ENCODE data around the gene LARGE2. TPM values are rescaled to one million over a fixed set of nuclear protein-coding genes. Genes with fewer than 3 reads are reported as not detected.

LARGE2 gene
- total RNA-seq, 6 experiments from 2014 or later, result 0.43 to 3.5 (median 2.4) TPM

- TF ChIP-seq CTCF (IDR thresholded peaks at IDR 0.05), result no peak
- TF ChIP-seq POLR2A (IDR thresholded peaks at IDR 0.05), result no peak
- Histone ChIP-seq H3K27me3 (no peaks in the 10 kb centered on the region), H3K4me3 (no peak overlapping the region), H3K9me3 (no peaks in the 10 kb centered on the region), H3K36me3 (peaks cover 0 to 17% (median 0%) of the 10 kb centered on the region in 4 donors), H3K4me1 (peaks cover 0 to 8% (median 0%) of the 10 kb centered on the region in 4 donors), H3K27ac (no peak overlapping the region)
- intact Hi-C loops (cut with DNase I), result no loop called here
- no peak for DNase-seq
- no peak for ATAC-seq
- WGBS (ENCODE audit: insufficient coverage, low coverage, low lambda C conversion rate, missing lambda C conversion rate), result 87% methylated on average over 3 of the region's 4 CpGs
These were observed 18.8 kb downstream of the LARGE2 start for GRCh38 chr11:45941285-45941684.

DNA sequence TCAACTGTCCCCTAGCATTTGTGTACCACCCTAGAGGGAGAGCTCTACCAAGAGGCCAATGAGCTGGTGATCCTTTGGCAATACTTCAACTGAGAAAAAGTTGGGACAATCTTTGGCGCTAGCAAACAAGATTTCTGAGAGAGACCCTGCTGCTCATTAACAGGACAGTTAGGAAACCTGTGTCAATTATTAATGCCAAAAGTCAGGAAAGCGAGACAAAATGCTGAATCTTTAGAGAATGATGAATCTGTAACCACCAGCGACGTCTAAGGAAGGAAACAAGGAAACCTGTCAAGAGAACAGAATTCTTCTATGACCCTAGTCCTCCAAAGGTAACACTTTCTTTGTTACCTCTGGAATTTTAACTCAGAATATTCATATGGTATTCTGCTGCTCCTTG is 19.9 kb downstream of the LARGE2 start:
- TF ChIP-seq POLR2A (IDR thresholded peaks at IDR 0.05), result no peak
- no peak for TF ChIP-seq CTCF (IDR thresholded peaks at IDR 0.05)
- intact Hi-C loops (cut with DNase I), result no loop called here
- no peaks in the 10 kb centered on the region for H3K27me3 ChIP-seq
- 13% methylated on average over 4 of the region's 4 CpGs for WGBS (ENCODE audit: insufficient coverage, low coverage, low lambda C conversion rate, missing lambda C conversion rate)
- H3K36me3 ChIP-seq, result peaks cover 0 to 13% (median 0%) of the 10 kb centered on the region in 4 donors
- ATAC-seq (peak in 2 of 4 donors; percentile 25 to 53), DNase-seq (no peak)
- H3K9me3 ChIP-seq, result no peaks in the 10 kb centered on the region
- H3K27ac ChIP-seq, result no peak overlapping the region
- H3K4me3 ChIP-seq, result no peak overlapping the region
- H3K4me1 ChIP-seq, result peaks cover 0 to 8% (median 0%) of the 10 kb centered on the region in 4 donors

DNA sequence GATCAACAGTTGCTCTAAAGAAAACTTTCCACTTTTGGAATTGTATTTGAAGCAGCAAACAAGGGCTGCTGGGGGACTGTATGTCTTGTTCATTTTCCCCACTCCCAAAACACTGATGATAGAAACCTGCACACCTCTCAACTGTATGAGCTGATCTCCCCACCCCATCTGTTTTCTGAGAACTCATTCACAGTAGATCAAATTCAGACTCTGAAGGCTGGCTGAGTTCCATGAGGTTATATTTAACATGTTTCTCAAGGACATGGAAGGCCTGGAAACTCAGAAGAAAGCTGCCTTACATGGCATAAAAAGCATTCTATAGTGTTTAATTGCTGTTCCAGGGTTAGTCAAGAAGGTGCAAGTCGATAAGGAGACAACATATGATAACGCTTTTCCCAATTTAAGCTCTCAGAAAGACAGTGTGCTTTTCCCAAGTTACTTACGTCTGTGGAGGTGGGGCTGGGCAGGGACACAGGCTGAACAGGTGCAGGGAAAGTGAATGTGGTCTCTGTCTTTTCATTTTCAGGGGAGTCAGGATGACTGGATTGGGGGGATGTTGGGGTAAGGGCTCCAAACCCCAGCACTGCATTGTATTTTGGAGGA is 23.0 kb downstream of the LARGE2 start:
- Histone ChIP-seq H3K9me3 (no peaks in the 10 kb centered on the region), H3K36me3 (peaks cover 0 to 26% (median 6%) of the 10 kb centered on the region in 4 donors), H3K4me3 (no peak overlapping the region), H3K27ac (no peak overlapping the region), H3K4me1 (peaks cover 0 to 8% (median 0%) of the 10 kb centered on the region in 4 donors), H3K27me3 (no peaks in the 10 kb centered on the region)
- DNase-seq, result no peak
- WGBS (ENCODE audit: insufficient coverage, low coverage, low lambda C conversion rate, missing lambda C conversion rate), result 86% methylated on average over 3 of the region's 3 CpGs
- no peak for TF ChIP-seq POLR2A (IDR thresholded peaks at IDR 0.05)
- TF ChIP-seq CTCF (IDR thresholded peaks at IDR 0.05), result no peak
- intact Hi-C loops (cut with DNase I), result no loop called here
- no peak for ATAC-seq

GRCh38 chr11:45947885-45948284 is 25.4 kb downstream of the LARGE2 start:
- H3K36me3 ChIP-seq, result peaks cover 0 to 26% (median 6%) of the 10 kb centered on the region in 4 donors
- no peak overlapping the region for H3K4me3 ChIP-seq
- H3K27me3 ChIP-seq, result no peaks in the 10 kb centered on the region
- no peak for DNase-seq
- no peak for ATAC-seq
- WGBS (ENCODE audit: insufficient coverage, low coverage, low lambda C conversion rate, missing lambda C conversion rate), result 100% methylated on average over 1 of the region's 1 CpG
- peaks cover 0 to 2% (median 0%) of the 10 kb centered on the region in 4 donors for H3K4me1 ChIP-seq
- no peak for TF ChIP-seq CTCF (IDR thresholded peaks at IDR 0.05)
- TF ChIP-seq POLR2A (IDR thresholded peaks at IDR 0.05), result no peak
- H3K27ac ChIP-seq, result no peak overlapping the region
- intact Hi-C loops (cut with DNase I), result no loop called here
- H3K9me3 ChIP-seq, result no peaks in the 10 kb centered on the region

Measured in right lobe of liver (tissue), 6 donors.